ENCODE data around the gene PPP1R1C. TPM values are rescaled to one million over a fixed set of nuclear protein-coding genes. Genes with fewer than 3 reads are reported as not detected.
"Not testable (repeated sequence)": the region's sequence is repeated elsewhere in the genome, so short reads cannot be mapped to it uniquely, and the experiment has no call there.

PPP1R1C gene
- total RNA-seq, 2 donors from 2014 or later = not detected

DNA sequence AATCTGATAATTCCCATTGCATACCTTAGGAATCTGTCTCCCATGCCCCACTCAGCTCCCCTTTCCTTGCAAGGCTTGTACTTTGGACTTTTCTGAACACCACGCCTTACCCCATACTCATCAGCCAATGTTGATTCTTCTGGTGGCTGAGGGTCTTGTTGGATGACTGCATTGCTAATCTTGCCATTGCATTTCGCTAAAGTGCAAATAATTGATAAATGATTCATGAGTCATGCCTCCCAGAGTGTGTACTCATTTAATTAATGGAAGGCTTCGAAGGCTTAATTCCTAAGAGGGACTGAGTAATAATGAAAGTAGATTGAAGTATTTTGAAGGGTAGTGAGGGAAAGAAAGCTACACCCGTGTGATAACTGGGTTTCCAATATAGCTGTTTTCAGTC is 28.0 kb upstream of the PPP1R1C start:
- ATAC-seq (ENCODE audit: insufficient number of reproducible peaks, low FRiP score, low read depth) = no peak
- Histone ChIP-seq H3K36me3 (no peaks in the 10 kb centered on the region), H3K27ac (no peak overlapping the region), H3K9me3 (no peaks in the 10 kb centered on the region), H3K4me1 (ENCODE audit: control insufficient read depth in 1 of 2, low read depth in 2 of 2) (peaks cover 0 to 6% of the 10 kb centered on the region in 2 donors), H3K27me3 (replicated peaks; ENCODE audit: insufficient read depth) (no peaks in the 10 kb centered on the region), H3K4me3 (no peak overlapping the region)
- no peak for DNase-seq (ENCODE audit: low spot score)
- TF ChIP-seq, protein P1, sequence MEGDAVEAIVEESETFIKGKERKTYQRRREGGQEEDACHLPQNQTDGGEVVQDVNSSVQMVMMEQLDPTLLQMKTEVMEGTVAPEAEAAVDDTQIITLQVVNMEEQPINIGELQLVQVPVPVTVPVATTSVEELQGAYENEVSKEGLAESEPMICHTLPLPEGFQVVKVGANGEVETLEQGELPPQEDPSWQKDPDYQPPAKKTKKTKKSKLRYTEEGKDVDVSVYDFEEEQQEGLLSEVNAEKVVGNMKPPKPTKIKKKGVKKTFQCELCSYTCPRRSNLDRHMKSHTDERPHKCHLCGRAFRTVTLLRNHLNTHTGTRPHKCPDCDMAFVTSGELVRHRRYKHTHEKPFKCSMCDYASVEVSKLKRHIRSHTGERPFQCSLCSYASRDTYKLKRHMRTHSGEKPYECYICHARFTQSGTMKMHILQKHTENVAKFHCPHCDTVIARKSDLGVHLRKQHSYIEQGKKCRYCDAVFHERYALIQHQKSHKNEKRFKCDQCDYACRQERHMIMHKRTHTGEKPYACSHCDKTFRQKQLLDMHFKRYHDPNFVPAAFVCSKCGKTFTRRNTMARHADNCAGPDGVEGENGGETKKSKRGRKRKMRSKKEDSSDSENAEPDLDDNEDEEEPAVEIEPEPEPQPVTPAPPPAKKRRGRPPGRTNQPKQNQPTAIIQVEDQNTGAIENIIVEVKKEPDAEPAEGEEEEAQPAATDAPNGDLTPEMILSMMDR (IDR thresholded peaks at IDR 0.05) = no peak

DNA sequence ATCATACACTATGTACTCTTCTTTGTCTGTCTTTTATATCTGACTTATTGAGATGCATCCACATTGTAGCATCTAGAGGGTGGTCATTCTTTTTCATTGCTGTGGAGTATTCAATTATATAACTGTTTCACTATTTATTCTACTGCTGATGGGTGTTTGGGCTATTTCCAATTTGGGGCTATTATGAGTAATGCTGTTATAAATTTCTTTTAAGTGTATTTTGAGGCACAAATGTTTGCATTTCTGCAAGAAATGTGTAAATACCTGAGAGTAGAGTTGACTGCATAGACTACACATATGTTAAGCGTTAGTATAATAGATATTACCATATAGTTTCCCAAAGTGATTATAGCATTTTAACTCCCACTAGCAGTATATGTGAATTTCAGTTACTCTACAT is 26.9 kb upstream of the PPP1R1C start:
- Histone ChIP-seq H3K36me3 (no peaks in the 10 kb centered on the region), H3K27ac (no peak overlapping the region), H3K9me3 (no peaks in the 10 kb centered on the region), H3K4me3 (no peak overlapping the region), H3K27me3 (replicated peaks; ENCODE audit: insufficient read depth) (no peaks in the 10 kb centered on the region), H3K4me1 (ENCODE audit: control insufficient read depth in 1 of 2, low read depth in 2 of 2) (peaks cover 0 to 6% of the 10 kb centered on the region in 2 donors)
- ATAC-seq (ENCODE audit: insufficient number of reproducible peaks, low FRiP score, low read depth) = no peak
- DNase-seq (ENCODE audit: low spot score) = no peak
- TF ChIP-seq, protein P1 (IDR thresholded peaks at IDR 0.05) = no peak

DNA sequence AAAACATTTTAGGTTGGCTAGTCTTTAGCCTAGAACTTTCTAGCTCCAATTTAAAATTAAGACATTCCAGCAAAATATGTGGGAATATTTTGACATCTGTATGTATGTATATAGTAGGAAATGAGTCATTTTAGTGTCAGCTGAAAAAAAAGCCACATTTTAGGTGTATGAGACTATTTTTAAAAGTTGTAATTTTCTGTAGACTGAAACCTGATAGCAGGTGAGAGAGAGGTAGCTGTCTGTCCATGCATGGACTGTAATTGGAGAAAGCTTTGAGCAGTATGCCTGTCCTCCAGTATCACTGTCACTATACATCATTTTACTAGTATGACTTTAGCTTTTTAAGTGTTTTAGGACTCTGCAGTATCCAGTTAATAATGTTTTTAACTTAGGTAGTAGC is 26.1 kb upstream of the PPP1R1C start:
- ATAC-seq (ENCODE audit: insufficient number of reproducible peaks, low FRiP score, low read depth) = no peak
- TF ChIP-seq, protein P1 (IDR thresholded peaks at IDR 0.05) = no peak
- H3K36me3 ChIP-seq = no peaks in the 10 kb centered on the region

DNA sequence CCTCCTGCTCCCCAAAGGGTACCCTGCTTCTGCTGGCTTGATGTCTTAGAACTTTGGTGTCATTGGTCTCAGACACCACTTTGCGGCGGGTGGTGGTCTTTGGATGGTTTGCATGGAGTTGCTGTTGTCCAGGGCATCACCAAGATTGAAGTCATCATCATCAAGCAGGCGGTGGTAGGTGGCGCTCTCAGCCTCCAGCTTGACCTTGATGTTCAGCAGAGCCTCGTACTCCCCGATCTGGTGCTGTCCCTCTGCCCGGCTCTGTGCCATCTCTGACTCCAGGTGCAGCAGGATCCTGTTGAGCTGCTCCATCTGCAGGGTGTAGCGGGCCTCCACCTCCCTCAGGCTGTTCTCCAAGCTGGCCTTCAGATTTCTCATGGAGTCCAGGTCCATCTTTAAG is 24.5 kb upstream of the PPP1R1C start:
- not testable (repeated sequence) for DNase-seq (ENCODE audit: low spot score); H3K4me1 ChIP-seq (ENCODE audit: control insufficient read depth in 1 of 2, low read depth in 2 of 2); H3K4me3 ChIP-seq; ATAC-seq (ENCODE audit: insufficient number of reproducible peaks, low FRiP score, low read depth); H3K9me3 ChIP-seq; H3K27ac ChIP-seq; H3K36me3 ChIP-seq; H3K27me3 ChIP-seq (replicated peaks; ENCODE audit: insufficient read depth)

More for the DNA sequence above, 26.1 kb upstream of the PPP1R1C start:
- H3K4me1 ChIP-seq (ENCODE audit: control insufficient read depth in 1 of 2, low read depth in 2 of 2) = peaks cover 0 to 4% of the 10 kb centered on the region in 2 donors
- H3K4me3 ChIP-seq = no peak overlapping the region
- no peak overlapping the region for H3K27ac ChIP-seq
- no peaks in the 10 kb centered on the region for H3K9me3 ChIP-seq
- DNase-seq (ENCODE audit: low spot score) = no peak
- H3K27me3 ChIP-seq (replicated peaks; ENCODE audit: insufficient read depth) = no peaks in the 10 kb centered on the region

DNA sequence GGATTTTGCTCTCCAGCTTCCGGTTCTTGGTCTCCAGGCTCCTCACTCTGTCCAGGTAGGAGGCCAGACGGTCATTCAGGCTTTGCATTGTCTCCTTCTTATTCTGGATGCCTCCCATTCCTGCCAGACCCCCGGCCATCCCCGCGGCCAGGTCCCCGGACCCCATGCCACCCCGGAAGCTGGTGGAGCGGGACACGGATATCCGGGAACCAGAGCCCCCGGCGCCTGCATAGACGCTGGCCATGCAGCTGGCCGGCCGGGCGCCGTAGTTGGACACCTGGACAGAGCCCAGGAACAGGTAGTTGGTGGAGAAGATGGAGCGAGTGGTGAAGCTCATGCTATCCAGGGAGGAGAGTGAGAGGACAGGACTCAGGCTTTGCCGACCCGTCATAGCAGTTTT is 23.5 kb upstream of the PPP1R1C start:
- ATAC-seq (ENCODE audit: insufficient number of reproducible peaks, low FRiP score, low read depth) (no peak), DNase-seq (ENCODE audit: low spot score) (no peak)
- no peak overlapping the region for H3K4me3 ChIP-seq
- no peaks in the 10 kb centered on the region for H3K4me1 ChIP-seq (ENCODE audit: control insufficient read depth in 1 of 2, low read depth in 2 of 2)
- TF ChIP-seq, protein P1 (IDR thresholded peaks at IDR 0.05) = no peak
- H3K27me3 ChIP-seq (replicated peaks; ENCODE audit: insufficient read depth) = no peaks in the 10 kb centered on the region
- H3K27ac ChIP-seq = no peak overlapping the region
- H3K9me3 ChIP-seq = no peaks in the 10 kb centered on the region
- H3K36me3 ChIP-seq = no peaks in the 10 kb centered on the region

DNA sequence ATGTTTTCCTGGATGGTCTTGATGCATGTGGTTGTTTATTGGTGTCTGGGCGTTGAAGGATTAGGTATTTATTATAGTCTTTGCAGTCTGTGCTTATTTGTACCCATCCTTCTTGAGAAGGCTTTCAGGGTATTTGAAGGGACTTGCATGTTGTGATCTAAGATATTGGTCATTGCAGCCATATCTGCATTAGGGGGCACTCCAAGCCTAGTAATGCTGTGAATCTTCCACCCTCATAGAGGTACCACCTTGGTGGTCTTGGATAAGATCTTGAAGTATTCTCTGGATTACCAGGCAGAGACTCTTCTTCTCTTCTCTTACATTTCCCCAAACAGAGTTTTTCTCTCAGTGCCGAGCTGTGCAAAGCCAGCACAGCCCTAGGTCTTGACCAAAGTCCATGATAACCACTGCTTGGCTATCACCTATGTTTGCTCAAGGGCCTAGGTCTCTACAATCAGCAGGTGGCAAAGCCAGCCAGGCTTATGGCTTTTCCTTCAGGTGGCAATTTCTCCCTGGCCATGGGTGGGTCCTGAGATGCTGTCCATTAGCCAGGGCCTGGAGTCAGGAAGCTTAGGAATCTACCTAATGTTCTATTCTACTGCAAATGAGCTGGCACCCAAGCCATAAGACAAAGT is 15.4 kb upstream of the PPP1R1C start:
- no peaks in the 10 kb centered on the region for H3K27me3 ChIP-seq (replicated peaks; ENCODE audit: insufficient read depth)
- H3K4me3 ChIP-seq = no peak overlapping the region
- no peaks in the 10 kb centered on the region for H3K36me3 ChIP-seq
- TF ChIP-seq, protein P1 (IDR thresholded peaks at IDR 0.05) = no peak
- no peaks in the 10 kb centered on the region for H3K9me3 ChIP-seq
- ATAC-seq (ENCODE audit: insufficient number of reproducible peaks, low FRiP score, low read depth) (no peak), DNase-seq (ENCODE audit: low spot score) (no peak)
- H3K4me1 ChIP-seq (ENCODE audit: control insufficient read depth in 1 of 2, low read depth in 2 of 2) = no peaks in the 10 kb centered on the region
- H3K27ac ChIP-seq = no peak overlapping the region

All from thoracic aorta (tissue), 2 donors.